Peyer's patch (tissue), 4 donors: Measurements from ENCODE around the gene LYRM9. TPM values are rescaled to one million over a fixed set of nuclear protein-coding genes. Genes with fewer than 3 reads are reported as not detected.

Source experiments
- DNase-seq, 3 donors: peaks; one replicate each; pipeline ENCODE4 v3.0.0-alpha.2; 2017 to 2019
- H3K27ac ChIP-seq, 4 donors: fragments of 200-600 bp; sonication (generic); one replicate each; pipeline ENCODE4 v1.5.1; 2016 to 2019
- H3K27me3 ChIP-seq, 2 donors: fragments of 200-600 bp; sonication (generic); one replicate each; pipeline ENCODE4 v1.5.1; 2019
- H3K36me3 ChIP-seq, 3 donors: fragments of 200-600 bp; sonication (generic); one replicate each; pipeline ENCODE4 v1.5.1; 2016 to 2019
- H3K4me1 ChIP-seq, 4 donors: fragments of 200-600 bp; sonication (generic); one replicate each; pipeline ENCODE4 v1.5.1; 2016 to 2019
- H3K4me3 ChIP-seq, 4 donors: fragments of 200-600 bp; sonication (generic); 1 replicate in 3 of 4; 2 replicates in 1 of 4; pipeline ENCODE4 v1.5.1; 2016 to 2019; ENCODE audit warnings: mild to moderate bottlenecking in 1 of 4
- H3K9me3 ChIP-seq, 4 donors: fragments of 200-600 bp; sonication (generic); one replicate each; pipeline ENCODE4 v1.5.1; 2016 to 2019; ENCODE audit warnings: mild to moderate bottlenecking in 1 of 4
- CTCF ChIP-seq, 6 experiments: fragments of 450-650 bp in 4 of 6; fragments of 200-600 bp in 2 of 6; sonication (generic) in 1 of 6; IDR thresholded peaks; one replicate each; pipeline ENCODE4 v1.5.1; 2017 to 2019; ENCODE audit warnings: antibody characterized with exemption in 6 of 6, mild to moderate bottlenecking in 3 of 6, moderate library complexity in 1 of 6
- POLR2A ChIP-seq, 2 donors: fragments of 450-650 bp; IDR thresholded peaks; one replicate each; pipeline ENCODE4 v1.5.1; 2017; ENCODE audit warnings: antibody characterized with exemption in 2 of 2, mild to moderate bottlenecking in 2 of 2, moderate library complexity in 2 of 2
- total RNA-seq, 4 donors: library from RNA; depleted of rRNA; stranded (reverse); fragments of >200 nt; gene quantifications; one replicate each; pipeline ENCODE4 v1.1.0, GENCODE V29; 2016

Gene LYRM9
- total RNA-seq, 4 donors from 2014 or later, result 11.6 to 17.0 (median 15.6) TPM

GRCh38 chr17:27879987-27880608 is 13.1 kb downstream of the LYRM9 start:
- H3K4me3 ChIP-seq, result no peak overlapping the region
- no peak overlapping the region for H3K27ac ChIP-seq
- peak; percentile 58 to 89 (median 82) for DNase-seq
- no peaks in the 10 kb centered on the region for H3K9me3 ChIP-seq
- H3K36me3 ChIP-seq, result no peaks in the 10 kb centered on the region
- H3K27me3 ChIP-seq, result no peaks in the 10 kb centered on the region
- H3K4me1 ChIP-seq, result peaks cover 0 to 5% (median 0%) of the 10 kb centered on the region in 4 donors
- TF ChIP-seq CTCF (IDR thresholded peaks at IDR 0.05) (peak; percentile 30 to 93 (median 83)), POLR2A (IDR thresholded peaks at IDR 0.05) (no peak)

DNA sequence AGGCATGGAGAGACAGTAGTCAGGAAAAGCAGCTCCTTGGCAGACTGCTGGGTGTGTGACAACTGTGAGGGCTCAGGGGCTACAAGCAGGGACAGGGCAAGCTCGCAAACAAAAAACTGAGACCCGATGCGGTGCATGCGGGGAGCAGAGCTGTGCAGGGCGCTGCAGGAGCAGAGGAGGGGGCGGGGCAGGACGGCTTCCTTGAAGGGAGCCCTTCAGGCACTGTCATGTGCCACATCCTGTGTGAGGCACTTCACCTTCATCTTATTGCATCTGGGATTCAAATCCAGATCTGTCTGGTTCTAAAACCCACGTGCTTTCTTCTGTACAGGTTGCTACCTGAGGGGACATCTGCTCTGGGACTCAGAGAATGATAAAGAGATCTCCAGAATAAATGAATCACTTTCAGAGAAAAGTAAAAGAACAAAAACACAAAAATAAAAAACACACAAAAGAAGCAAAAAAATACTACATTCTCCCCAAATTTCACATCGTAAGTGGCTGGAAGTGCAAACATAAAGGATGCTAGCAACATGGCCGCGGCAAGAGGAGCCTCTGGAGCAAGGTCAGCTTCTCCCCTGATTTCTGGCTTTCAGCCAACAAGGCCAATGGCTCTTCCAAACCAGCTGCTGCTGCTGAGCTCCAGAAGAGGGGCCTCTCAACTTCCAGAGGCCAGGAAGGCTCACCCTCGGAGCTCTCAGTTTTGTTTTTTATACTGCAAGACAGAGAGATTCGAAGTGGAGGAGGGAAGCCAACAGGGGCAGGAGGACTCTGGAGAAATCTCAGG is 14.2 kb downstream of the LYRM9 start:
- DNase-seq, result peak in 1 of 3 donors; percentile 22
- TF ChIP-seq POLR2A (IDR thresholded peaks at IDR 0.05) (no peak), CTCF (IDR thresholded peaks at IDR 0.05) (no peak)

GRCh38 chr17:27873746-27874145 is 19.4 kb downstream of the LYRM9 start:
- H3K27ac ChIP-seq, result no peak overlapping the region
- H3K36me3 ChIP-seq, result no peaks in the 10 kb centered on the region
- TF ChIP-seq CTCF (IDR thresholded peaks at IDR 0.05), result no peak
- TF ChIP-seq POLR2A (IDR thresholded peaks at IDR 0.05), result no peak
- H3K27me3 ChIP-seq, result no peaks in the 10 kb centered on the region
- H3K4me3 ChIP-seq, result no peak overlapping the region
- no peaks in the 10 kb centered on the region for H3K9me3 ChIP-seq
- H3K4me1 ChIP-seq, result peaks cover 0 to 11% (median 0%) of the 10 kb centered on the region in 4 donors
- no peak for DNase-seq

More for the DNA sequence above, 14.2 kb downstream of the LYRM9 start:
- no peaks in the 10 kb centered on the region for H3K36me3 ChIP-seq
- peaks cover 0 to 5% (median 0%) of the 10 kb centered on the region in 4 donors for H3K4me1 ChIP-seq
- H3K9me3 ChIP-seq, result no peaks in the 10 kb centered on the region
- no peak overlapping the region for H3K27ac ChIP-seq
- H3K27me3 ChIP-seq, result no peaks in the 10 kb centered on the region
- H3K4me3 ChIP-seq, result no peak overlapping the region

DNA sequence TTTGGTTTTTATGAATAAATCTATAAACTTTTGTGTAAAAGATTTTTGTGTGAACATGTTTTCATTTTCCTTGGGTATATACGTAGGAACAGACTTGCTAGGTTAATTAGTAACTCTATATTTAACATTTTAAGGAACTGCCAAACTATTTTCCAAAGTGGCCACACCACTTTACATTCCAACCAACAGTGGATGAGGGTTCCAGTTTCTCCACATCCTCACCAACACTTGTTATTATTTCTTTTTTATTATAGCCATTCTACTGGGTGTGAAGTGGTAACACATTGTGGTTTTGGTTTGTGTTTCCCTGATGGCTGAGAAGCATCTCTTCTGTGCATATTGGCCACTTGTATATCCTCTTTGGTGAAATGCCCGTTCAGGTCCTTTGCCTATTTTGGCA is 20.0 kb downstream of the LYRM9 start:
- Histone ChIP-seq H3K9me3 (no peaks in the 10 kb centered on the region), H3K36me3 (no peaks in the 10 kb centered on the region), H3K4me3 (no peak overlapping the region), H3K27me3 (no peaks in the 10 kb centered on the region), H3K27ac (no peak overlapping the region), H3K4me1 (peaks cover 0 to 7% (median 0%) of the 10 kb centered on the region in 4 donors)
- DNase-seq, result no peak
- TF ChIP-seq POLR2A (IDR thresholded peaks at IDR 0.05) (no peak), CTCF (IDR thresholded peaks at IDR 0.05) (no peak)

GRCh38 chr17:27872776-27873175 is 20.4 kb downstream of the LYRM9 start:
- H3K4me1 ChIP-seq, result peaks cover 0 to 7% (median 0%) of the 10 kb centered on the region in 4 donors
- no peaks in the 10 kb centered on the region for H3K36me3 ChIP-seq
- TF ChIP-seq POLR2A (IDR thresholded peaks at IDR 0.05), result no peak
- DNase-seq, result no peak
- no peak overlapping the region for H3K4me3 ChIP-seq
- no peak overlapping the region for H3K27ac ChIP-seq
- H3K27me3 ChIP-seq, result no peaks in the 10 kb centered on the region
- H3K9me3 ChIP-seq, result no peaks in the 10 kb centered on the region

- no peaks in the 10 kb centered on the region for H3K27me3 ChIP-seq
- H3K36me3 ChIP-seq, result no peaks in the 10 kb centered on the region
- no peak overlapping the region for H3K27ac ChIP-seq
- no peaks in the 10 kb centered on the region for H3K9me3 ChIP-seq
- peak in 2 of 3 donors; percentile 68 to 90 for DNase-seq
- no peak overlapping the region for H3K4me3 ChIP-seq
- H3K4me1 ChIP-seq, result peaks cover 0 to 7% (median 0%) of the 10 kb centered on the region in 4 donors
- TF ChIP-seq CTCF (IDR thresholded peaks at IDR 0.05) (no peak), POLR2A (IDR thresholded peaks at IDR 0.05) (no peak)
These were observed 21.8 kb downstream of the LYRM9 start for GRCh38 chr17:27871407-27871806.
